Body of pancreas (tissue), 4 donors: ENCODE data around the gene STK32B. TPM values are rescaled to one million over a fixed set of nuclear protein-coding genes. Genes with fewer than 3 reads are reported as not detected.

Source experiments
- ATAC-seq: fragments of 150-250 bp; one replicate; pipeline ENCODE4 v1.9.1; 2016
- DNase-seq, 4 donors: peaks; one replicate each; pipeline ENCODE4 v3.0.0-alpha.2; 2019
- H3K27ac ChIP-seq, 4 donors: fragments of 200-600 bp; sonication (generic); 1 replicate in 3 of 4; 2 replicates in 1 of 4; pipeline versions ENCODE4 v1.5.1 to v1.6.1; 2016 to 2019; ENCODE audit warnings: mild to moderate bottlenecking in 1 of 4, mixed read lengths in 1 of 4, moderate library complexity in 1 of 4
- H3K27me3 ChIP-seq, 2 donors: fragments of 200-600 bp; sonication (generic); one replicate each; pipeline ENCODE4 v1.6.0; 2016; ENCODE audit warnings: mild to moderate bottlenecking in 1 of 2
- H3K36me3 ChIP-seq, 2 donors: fragments of 200-600 bp; sonication (generic); replicated peaks in 1 of 2; 2 replicates each; pipeline ENCODE4 v1.5.1; 2016; ENCODE audit warnings: low read depth in 2 of 2; ENCODE audit not compliant: insufficient read depth in 1 of 2
- H3K4me1 ChIP-seq: fragments of 200-600 bp; sonication (generic); one replicate; pipeline ENCODE4 v1.6.0; 2016
- H3K4me3 ChIP-seq, 2 donors: fragments of 200-600 bp; sonication (generic); 1 replicate in 1 of 2; 2 replicates in 1 of 2; pipeline ENCODE4 v1.5.1; 2016 to 2019
- H3K9me3 ChIP-seq, 3 donors: fragments of 200-600 bp; sonication (generic); 1 replicate in 2 of 3; 2 replicates in 1 of 3; pipeline ENCODE4 v1.5.1; 2016
- POLR2A ChIP-seq, 3 donors: fragments of 450-650 bp; IDR thresholded peaks; one replicate each; pipeline ENCODE4 v1.6.1; 2016; ENCODE audit warnings: antibody characterized with exemption in 3 of 3, mild to moderate bottlenecking in 2 of 3
- WGBS, 2 donors: methylation state at CpG; one replicate each; pipeline ENCODE4 v1.1.5; 2017; 5-methylcytosine and 5-hydroxymethylcytosine counted together
- intact Hi-C: fragments of 100-400 bp; cut with DNase I; formaldehyde crosslinking; loops from one replicate; pipeline ENCODE4 v1.15.1; 2023
- total RNA-seq, 2 donors: library from RNA; depleted of rRNA; stranded (reverse); fragments of >200 nt; gene quantifications; one replicate each; pipeline ENCODE4 v1.1.0, GENCODE V29; 2016
- TF ChIP-seq, protein P1 (sequence below), 7 experiments: fragments of 450-650 bp in 4 of 7; fragments of 200-600 bp in 3 of 7; sonication (generic) in 3 of 7; IDR thresholded peaks; one replicate each; pipeline ENCODE4 v1.5.1; 2016 to 2019; ENCODE audit warnings: antibody characterized with exemption in 7 of 7

The STK32B gene
- total RNA-seq, 2 donors from 2014 or later: 1.3 to 4.9 TPM

DNA sequence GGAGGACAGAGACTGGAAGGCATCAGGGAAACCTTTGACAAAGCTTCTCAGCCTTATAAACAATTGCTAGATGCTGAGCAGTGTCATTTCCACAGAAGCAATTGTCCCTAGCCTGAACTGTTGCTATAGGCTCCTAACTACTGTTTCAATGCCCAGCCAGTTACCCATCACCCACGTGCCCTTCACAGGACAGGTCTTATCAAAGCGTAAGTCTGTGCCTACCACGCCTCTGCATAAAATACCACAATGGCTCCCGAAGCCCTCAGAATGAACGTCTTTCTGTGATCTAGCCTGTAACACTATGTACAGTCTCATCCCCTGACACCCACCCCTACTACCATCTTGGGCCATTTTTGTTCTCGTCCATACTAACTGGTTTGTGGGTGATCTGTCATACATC, 134.3 kb downstream of the STK32B start:
- no peak overlapping the region for H3K27ac ChIP-seq
- no peaks in the 10 kb centered on the region for H3K9me3 ChIP-seq
- no peak for DNase-seq
- TF ChIP-seq, protein P1, sequence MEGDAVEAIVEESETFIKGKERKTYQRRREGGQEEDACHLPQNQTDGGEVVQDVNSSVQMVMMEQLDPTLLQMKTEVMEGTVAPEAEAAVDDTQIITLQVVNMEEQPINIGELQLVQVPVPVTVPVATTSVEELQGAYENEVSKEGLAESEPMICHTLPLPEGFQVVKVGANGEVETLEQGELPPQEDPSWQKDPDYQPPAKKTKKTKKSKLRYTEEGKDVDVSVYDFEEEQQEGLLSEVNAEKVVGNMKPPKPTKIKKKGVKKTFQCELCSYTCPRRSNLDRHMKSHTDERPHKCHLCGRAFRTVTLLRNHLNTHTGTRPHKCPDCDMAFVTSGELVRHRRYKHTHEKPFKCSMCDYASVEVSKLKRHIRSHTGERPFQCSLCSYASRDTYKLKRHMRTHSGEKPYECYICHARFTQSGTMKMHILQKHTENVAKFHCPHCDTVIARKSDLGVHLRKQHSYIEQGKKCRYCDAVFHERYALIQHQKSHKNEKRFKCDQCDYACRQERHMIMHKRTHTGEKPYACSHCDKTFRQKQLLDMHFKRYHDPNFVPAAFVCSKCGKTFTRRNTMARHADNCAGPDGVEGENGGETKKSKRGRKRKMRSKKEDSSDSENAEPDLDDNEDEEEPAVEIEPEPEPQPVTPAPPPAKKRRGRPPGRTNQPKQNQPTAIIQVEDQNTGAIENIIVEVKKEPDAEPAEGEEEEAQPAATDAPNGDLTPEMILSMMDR (IDR thresholded peaks at IDR 0.05): no peak
- no peak for TF ChIP-seq POLR2A (IDR thresholded peaks at IDR 0.05)
- ATAC-seq: no peak
- H3K27me3 ChIP-seq: no peaks in the 10 kb centered on the region
- H3K36me3 ChIP-seq: no peaks in the 10 kb centered on the region
- no peak overlapping the region for H3K4me3 ChIP-seq
- H3K4me1 ChIP-seq: no peaks in the 10 kb centered on the region
- intact Hi-C loops: no loop called here
- WGBS, 2 donors: 58 to 72% methylated on average over 6 of the region's 6 CpGs

DNA sequence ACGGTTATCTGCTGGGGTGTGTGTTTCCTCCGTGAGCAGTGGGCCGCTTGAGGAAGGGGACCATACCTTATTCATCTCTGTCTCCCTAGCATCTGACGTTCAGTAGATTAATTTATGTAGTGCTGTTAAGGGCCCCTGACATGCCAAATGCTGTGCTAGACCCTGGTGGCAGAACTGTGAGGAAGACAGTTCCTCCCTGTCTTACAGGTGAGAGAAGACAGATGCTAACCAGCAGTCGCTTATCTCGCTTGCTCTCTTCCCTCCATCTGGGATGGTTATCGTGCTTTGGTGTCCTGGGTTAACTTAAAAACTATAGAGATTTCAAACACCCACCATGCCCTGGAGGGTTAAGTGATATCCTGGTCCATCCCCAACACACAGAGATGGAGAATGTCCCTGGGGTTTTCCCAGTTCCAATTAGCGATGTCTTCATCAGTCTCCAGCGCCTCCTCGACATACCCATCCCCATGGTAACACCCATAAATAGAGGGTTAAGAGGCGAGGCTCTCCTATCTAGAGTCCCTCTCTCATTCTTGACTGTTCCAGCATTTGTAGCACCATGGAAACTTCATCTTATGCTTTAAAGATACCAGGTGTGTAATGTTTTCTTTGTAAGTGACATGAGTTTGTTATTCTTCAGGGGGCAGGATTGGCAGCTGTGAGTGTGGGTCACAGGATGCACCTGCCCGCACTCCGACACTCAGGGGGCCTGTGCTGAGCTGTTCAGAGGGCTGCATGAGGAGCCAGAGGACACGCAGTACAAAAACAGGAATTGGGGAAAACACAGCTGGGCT, 135.2 kb downstream of the STK32B start:
- DNase-seq (no peak), ATAC-seq (no peak)
- Histone ChIP-seq H3K4me3 (no peak overlapping the region), H3K9me3 (no peaks in the 10 kb centered on the region), H3K4me1 (no peaks in the 10 kb centered on the region), H3K27me3 (no peaks in the 10 kb centered on the region), H3K27ac (no peak overlapping the region), H3K36me3 (no peaks in the 10 kb centered on the region)
- intact Hi-C loops: no loop called here
- WGBS, 2 donors: 56% methylated on average over 14 of the region's 14 CpGs
- TF ChIP-seq, protein P1 (IDR thresholded peaks at IDR 0.05): no peak
- no peak for TF ChIP-seq POLR2A (IDR thresholded peaks at IDR 0.05)

DNA sequence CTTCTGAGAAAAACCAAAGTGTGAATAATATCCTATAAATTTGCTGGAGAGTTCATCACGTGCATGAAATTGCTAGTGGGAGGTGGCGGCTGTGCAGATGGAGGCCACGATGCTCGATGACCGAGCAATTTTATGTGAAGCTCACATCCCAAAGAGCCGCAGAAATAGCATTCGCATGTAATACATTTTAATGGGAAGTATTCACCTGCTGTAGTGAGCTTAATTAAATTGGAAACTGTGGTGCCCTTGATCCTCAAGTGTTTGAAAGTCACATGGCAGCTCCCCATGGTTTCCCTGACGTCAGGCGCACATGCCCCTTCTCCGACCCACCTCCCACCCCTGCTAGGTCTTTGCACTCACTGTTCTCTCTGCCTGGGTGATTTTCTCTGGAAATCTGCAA, 136.8 kb downstream of the STK32B start:
- no peaks in the 10 kb centered on the region for H3K9me3 ChIP-seq
- WGBS, 2 donors: 63 to 70% methylated on average over 10 of the region's 10 CpGs
- H3K4me3 ChIP-seq: no peak overlapping the region
- TF ChIP-seq POLR2A (IDR thresholded peaks at IDR 0.05): no peak
- TF ChIP-seq, protein P1 (IDR thresholded peaks at IDR 0.05): no peak
- no peak overlapping the region for H3K27ac ChIP-seq
- no peaks in the 10 kb centered on the region for H3K27me3 ChIP-seq
- H3K36me3 ChIP-seq: no peaks in the 10 kb centered on the region
- H3K4me1 ChIP-seq: no peaks in the 10 kb centered on the region
- no peak for ATAC-seq
- intact Hi-C loops: no loop called here
- no peak for DNase-seq

DNA sequence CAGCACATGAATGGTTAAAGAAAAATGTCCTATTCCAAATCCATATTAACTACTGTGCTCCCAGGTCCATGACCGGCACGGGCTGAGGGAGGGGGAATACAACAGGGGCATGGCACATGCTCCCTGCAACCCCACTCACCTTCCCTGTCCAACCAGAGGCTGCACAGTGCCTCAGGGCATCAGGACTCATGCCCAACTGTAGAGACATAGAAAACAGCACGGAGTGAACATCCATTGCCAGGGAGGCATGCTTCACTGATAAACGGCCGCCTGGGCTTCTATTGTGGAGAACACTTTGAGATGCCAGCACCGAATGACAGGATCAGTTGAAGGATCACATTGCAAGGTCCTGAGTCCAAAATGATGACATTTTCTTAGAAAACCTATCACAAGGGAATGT, 140.6 kb downstream of the STK32B start:
- no peak overlapping the region for H3K27ac ChIP-seq
- TF ChIP-seq, protein P1 (IDR thresholded peaks at IDR 0.05): no peak
- no peak for TF ChIP-seq POLR2A (IDR thresholded peaks at IDR 0.05)
- DNase-seq (no peak), ATAC-seq (no peak)
- intact Hi-C loops: no loop called here
- no peaks in the 10 kb centered on the region for H3K4me1 ChIP-seq
- H3K27me3 ChIP-seq: no peaks in the 10 kb centered on the region
- WGBS, 2 donors: 57 to 58% methylated on average over 5 to 6 of the region's 6 CpGs
- H3K36me3 ChIP-seq: no peaks in the 10 kb centered on the region
- no peaks in the 10 kb centered on the region for H3K9me3 ChIP-seq
- no peak overlapping the region for H3K4me3 ChIP-seq

DNA sequence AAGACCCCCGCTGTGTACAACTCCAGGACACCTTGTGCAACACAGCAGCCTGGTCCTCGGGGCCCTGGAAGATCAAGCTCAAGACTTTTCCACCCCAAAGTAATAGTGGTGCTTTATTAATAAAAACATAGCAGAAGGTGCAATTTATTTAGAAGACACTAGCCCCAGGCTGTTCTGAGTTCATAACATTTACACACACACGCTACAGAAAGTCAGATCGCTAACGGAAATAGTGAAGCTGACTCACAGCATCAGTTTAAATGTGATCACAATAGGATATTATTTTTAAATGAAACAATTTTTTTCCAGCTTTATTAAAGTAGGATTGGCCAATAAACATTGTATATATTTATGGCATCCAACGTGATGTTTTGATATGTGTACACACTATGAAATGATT, 141.0 kb downstream of the STK32B start:
- Histone ChIP-seq H3K4me1 (no peaks in the 10 kb centered on the region), H3K27ac (no peak overlapping the region), H3K9me3 (no peaks in the 10 kb centered on the region), H3K4me3 (no peak overlapping the region), H3K27me3 (no peaks in the 10 kb centered on the region), H3K36me3 (no peaks in the 10 kb centered on the region)
- 61 to 65% methylated on average over 6 of the region's 6 CpGs for WGBS, 2 donors
- intact Hi-C loops: no loop called here
- no peak for ATAC-seq
- DNase-seq: no peak
- no peak for TF ChIP-seq POLR2A (IDR thresholded peaks at IDR 0.05)
- TF ChIP-seq, protein P1 (IDR thresholded peaks at IDR 0.05): no peak
